NCI-H2081 (cell line): ENCODE results near the gene CEP250.
"Not testable (repeated sequence)": the region's sequence is repeated elsewhere in the genome, so short reads cannot be mapped to it uniquely, and the experiment has no call there.

Experiments
- DNase-seq, 2 experiments: peaks; one replicate each; lab custom pipeline; 2025; lab: John Stamatoyannopoulos, UW

CEP250 gene

DNA sequence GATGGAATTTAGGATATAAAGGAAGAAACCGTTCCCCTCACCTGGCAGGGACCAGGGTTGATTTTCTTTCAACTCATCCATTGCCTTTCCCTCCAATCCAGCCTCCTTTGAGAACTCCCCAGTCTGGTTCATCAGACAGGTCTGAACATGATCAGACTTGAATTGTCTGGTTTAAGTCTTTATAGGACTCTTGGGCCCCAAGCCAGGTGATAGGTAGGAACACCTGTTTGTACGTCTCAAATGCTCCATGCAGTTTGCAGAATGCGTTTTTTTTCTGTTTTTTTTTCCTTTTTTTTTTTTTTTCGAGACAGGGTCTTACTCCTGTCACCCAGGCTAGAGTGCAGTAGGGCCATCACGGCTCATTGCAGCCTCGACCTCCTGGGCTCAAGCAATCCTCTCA lies 4.1 kb upstream of the CEP250 start:
- peak in 1 of 2 experiments; percentile 8 for DNase-seq

DNA sequence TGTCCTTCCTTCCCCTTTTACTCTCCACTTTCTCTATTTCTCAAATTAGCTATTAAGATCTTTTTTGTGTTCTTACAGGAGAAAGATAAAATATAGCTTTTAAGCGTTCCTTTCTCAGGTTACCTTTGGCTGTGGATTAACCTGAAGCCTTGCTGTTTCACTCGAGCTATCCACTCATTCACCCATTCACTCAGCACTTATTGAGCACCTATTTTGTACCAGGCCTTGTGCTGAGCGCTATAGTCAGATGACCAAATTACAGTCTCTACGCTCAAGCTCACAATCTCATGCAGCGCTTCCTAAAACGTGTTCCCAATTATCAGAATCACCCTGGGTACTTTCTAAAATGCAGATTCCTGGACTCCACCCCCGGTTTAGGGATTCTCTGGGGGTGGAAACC lies 1.8 kb upstream of the CEP250 start:
- DNase-seq: no peak

DNA sequence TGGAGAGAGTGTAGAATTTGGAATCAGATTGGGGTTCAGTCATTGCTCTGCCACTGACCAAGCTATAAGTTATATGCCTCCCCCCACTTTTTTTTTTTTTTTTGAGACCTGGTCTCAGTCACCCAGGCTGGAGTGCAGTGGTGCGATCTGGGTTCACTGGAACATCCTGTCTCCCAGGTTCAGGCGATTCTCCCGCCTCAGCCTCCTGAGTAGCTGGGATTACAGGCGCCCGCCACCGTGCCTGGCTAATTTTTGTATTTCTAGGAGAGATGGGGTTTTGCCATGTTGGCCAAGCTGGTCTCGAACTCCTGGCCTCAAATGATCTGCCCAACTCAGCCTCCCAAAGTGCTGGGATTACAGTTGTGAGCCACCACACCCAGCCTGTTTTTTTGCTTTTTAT lies 1.3 kb downstream of the CEP250 start:
- not testable (repeated sequence) for DNase-seq

- DNase-seq: not testable (repeated sequence)
Measured at GRCh38 chr20:35457539-35457938, 2.1 kb downstream of the CEP250 start.

- DNase-seq: no peak
Measured at GRCh38 chr20:35458388-35458787, 3.0 kb downstream of the CEP250 start.

- no peak for DNase-seq
Measured at GRCh38 chr20:35461620-35462019, 6.2 kb downstream of the CEP250 start.

GRCh38 chr20:35462351-35462750 lies 7.0 kb downstream of the CEP250 start:
- peak; percentile 14 to 52 for DNase-seq

- peak; percentile 61 to 73 for DNase-seq
Measured at GRCh38 chr20:35463455-35464300, 8.3 kb downstream of the CEP250 start.

- no peak for DNase-seq
Measured at GRCh38 chr20:35465976-35466375, 10.6 kb downstream of the CEP250 start.

DNA sequence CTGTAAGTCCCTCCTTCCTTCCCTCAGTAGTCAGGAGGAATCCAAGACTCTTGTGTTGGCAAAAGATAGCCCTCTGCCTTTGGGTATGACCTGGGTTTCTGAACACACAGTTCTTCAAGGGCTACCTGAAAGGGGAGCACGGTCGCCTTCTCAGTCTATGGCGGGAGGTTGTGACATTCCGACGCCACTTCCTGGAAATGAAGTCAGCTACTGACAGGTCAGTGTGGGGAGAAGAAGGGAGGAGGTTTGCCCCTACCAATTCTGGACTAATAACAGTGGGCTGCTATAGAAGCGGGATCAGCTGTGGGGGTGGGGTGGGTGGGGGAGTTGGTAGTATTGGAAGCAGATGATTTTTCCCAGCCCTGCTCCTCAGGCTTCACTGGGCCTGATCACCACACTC lies 11.5 kb downstream of the CEP250 start:
- DNase-seq: no peak

GRCh38 chr20:35467339-35468224 lies 12.2 kb downstream of the CEP250 start:
- DNase-seq: no peak

DNA sequence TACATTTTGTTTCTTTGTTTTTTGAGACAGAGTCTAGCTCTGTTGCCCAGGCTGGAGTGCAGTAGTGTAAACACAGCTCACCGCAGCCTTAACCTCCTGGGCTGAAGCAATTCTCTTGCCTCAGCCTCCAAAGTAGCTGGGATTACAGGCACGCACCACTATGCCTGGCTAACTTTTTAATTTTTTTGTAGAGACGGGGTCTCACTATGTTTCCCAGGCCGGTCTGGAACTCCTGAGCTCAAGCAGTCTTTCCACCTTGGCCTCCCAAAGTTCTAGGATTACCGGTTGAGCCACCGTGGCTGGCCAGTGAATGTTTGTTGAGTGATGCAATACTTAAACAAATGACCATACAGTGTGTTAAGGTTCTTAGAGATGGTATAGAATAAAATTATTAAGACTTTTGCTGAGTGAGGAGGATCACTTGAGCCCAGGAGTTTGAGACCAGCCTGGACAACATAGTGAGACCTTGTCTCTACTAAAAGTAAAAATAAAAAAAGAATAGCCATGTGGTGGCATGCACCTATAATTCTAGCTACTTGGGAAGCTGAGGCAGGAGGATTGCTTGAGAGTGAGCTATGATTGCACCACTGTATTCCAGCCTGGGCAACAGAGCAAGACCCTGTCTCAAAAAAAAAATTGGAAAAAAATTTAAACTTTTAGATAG lies 13.4 kb downstream of the CEP250 start:
- DNase-seq: no peak

GRCh38 chr20:35472209-35472608 lies 16.8 kb downstream of the CEP250 start:
- no peak for DNase-seq

DNA sequence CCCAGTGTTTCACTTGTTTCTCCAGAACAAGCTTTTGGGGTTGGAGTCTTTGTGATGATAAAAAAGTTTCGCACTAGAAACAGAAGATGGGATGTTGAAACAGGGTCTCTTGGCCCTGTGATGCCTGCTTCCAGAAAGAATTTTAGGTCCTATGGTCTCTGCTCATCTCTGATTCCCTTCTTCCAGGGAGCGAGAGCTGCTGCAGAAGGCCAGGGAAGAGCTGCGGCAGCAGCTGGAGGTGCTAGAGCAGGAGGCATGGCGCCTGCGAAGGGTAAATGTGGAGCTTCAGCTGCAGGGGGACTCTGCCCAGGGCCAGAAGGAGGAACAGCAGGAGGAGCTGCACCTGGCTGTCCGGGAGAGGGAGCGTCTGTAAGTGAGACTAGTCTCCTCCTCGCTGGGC lies 18.3 kb downstream of the CEP250 start:
- no peak for DNase-seq

DNA sequence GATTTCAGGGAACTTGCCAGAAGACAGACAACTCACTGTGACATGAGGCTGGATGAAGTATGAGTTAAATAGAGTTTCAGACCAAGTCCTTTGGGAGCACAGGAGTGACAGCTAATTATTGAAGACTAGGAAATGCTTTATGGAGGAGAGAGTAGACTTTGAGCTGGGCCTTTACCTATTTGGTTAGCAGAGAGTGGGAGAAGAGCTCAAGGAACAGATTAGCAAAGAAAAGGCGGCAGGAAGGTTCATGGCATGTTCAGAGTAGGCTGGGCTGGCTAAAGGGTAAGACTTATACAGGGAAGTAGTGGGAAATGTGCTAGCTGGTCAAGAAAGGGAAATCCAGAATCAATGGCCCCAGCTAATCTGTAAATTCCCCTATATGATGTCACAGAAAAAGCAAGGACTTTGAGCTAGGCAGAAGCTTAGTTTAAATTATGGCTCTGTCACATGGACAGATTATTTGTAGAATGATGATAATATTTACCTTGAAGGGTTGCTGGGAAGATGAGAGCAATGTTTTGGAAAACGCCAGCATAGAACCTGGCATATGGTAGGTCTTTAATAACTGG lies 19.0 kb downstream of the CEP250 start:
- DNase-seq: no peak

DNA sequence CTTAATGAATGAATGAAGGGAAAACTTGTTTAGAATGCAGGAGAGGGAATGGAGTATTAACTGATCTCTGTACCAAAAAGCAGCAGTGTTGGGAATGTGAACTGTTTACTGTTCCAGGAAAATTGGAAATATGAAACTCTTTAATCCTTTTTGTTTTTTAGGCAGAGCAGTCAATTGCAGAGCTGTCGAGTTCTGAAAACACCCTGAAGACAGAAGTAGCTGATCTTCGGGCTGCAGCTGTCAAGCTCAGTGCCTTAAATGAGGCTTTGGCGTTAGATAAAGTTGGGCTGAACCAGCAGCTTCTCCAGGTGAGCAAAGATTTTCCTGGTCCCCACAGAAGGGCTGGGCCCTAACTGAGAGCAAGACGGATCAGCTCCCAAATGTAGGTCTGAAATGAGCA lies 20.9 kb downstream of the CEP250 start:
- DNase-seq: no peak

GRCh38 chr20:35478804-35479472 lies 23.5 kb downstream of the CEP250 start:
- DNase-seq: peak in 1 of 2 experiments; percentile 10

- DNase-seq: no peak
Measured at GRCh38 chr20:35479798-35480197, 24.4 kb downstream of the CEP250 start.

DNA sequence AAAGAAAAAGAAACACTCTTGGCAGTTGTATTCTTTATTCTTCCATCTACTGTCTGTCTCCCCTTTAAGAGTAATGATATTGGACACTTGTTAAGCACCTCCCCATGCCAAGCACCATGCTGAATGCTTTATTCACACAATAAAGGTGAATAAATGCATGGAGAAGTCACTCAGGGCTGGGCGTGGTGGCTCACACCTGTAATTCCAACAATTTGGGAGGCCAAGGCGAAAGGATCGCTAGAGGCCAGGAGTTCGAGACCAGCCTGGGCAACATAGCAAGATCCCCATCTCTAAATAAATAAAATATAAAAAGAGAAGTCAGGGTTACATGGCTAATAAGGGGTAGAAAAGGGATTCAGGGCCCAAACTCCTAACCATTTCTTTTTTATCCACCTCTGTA lies 32.1 kb downstream of the CEP250 start:
- no peak for DNase-seq

DNA sequence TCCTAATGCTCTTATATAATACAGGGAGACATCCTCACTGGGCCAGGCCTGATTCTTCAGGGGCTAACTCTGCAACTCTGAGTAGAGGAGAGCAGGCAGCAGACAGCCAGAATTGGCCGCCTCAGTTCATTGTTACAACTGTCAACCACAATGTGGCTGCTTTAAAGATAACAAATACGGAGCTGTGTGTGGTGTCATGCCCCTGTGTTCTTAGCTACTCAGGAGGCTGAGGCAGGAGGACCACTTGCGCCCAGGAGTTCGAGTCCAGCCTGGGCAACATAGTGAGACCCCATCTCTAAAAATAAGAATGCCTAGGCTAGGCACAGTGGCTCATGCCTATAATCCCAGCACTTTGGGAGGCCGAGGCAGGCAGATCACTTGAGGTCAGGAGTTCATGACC lies 34.3 kb downstream of the CEP250 start:
- DNase-seq: no peak

DNA sequence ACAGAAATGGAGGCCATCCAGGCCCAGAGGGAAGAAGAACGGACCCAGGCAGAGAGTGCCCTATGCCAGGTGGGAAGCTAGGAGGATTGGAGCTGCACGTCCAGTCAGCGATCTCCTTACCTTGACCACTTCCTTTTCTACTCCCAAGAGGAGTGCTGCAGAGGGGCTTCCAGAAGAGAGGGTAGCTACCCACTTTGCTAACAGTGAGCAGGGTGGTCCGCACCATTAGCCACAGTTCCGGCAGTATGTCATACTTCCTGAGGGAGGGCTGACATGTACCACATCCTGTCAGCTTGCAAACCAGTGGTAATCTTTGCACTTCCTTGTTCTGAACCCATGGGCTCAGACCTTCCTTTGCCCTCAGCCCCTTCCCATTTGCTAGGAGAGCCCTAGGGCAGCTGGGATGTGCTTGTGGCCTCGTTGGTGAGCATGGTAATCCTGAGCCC lies 35.4 kb downstream of the CEP250 start:
- DNase-seq: no peak
